Trophoblast cell (in vitro differentiated cells and primary cell): ENCODE data around the gene UST.

ENCODE experiments used
- DNase-seq, 2 donors: peaks; one replicate each; pipeline ENCODE4 v3.0.0-alpha.2; 2016
- H2AFZ ChIP-seq: 2 replicates; pipeline ENCODE4 v1.6.1; 2013; ENCODE audit warnings: low read length, moderate library complexity, mild to moderate bottlenecking; ENCODE audit not compliant: insufficient read depth, poor library complexity
- H2AK5ac ChIP-seq: 2 replicates; pipeline ENCODE4 v1.6.1; 2013; ENCODE audit warnings: mild to moderate bottlenecking, low read length
- H2BK120ac ChIP-seq: 2 replicates; pipeline ENCODE4 v1.6.1; 2013; ENCODE audit warnings: low read length, mild to moderate bottlenecking, moderate library complexity; ENCODE audit not compliant: insufficient read depth, poor library complexity
- H2BK12ac ChIP-seq: 2 replicates; pipeline ENCODE4 v1.6.1; 2013; ENCODE audit warnings: mild to moderate bottlenecking, low read length, moderate library complexity
- H2BK5ac ChIP-seq: 2 replicates; pipeline ENCODE4 v1.6.1; 2013; ENCODE audit warnings: low read length, low read depth, moderate library complexity, mild to moderate bottlenecking; ENCODE audit not compliant: poor library complexity
- H3K14ac ChIP-seq: 2 replicates; pipeline ENCODE4 v1.6.1; 2013; ENCODE audit warnings: mild to moderate bottlenecking, low read length
- H3K18ac ChIP-seq: 2 replicates; pipeline ENCODE4 v1.6.1; 2013; ENCODE audit warnings: mild to moderate bottlenecking, low read length
- H3K23ac ChIP-seq: 2 replicates; pipeline ENCODE4 v1.6.1; 2013; ENCODE audit warnings: low read length
- H3K27ac ChIP-seq: 2 replicates; pipeline ENCODE4 v1.5.1; 2013; ENCODE audit warnings: low read depth, mild to moderate bottlenecking, inconsistent platforms, low read length, moderate library complexity
- H3K27me3 ChIP-seq: 2 replicates; pipeline ENCODE4 v1.6.1; 2013; ENCODE audit warnings: inconsistent platforms, mild to moderate bottlenecking, low read length, moderate library complexity; ENCODE audit not compliant: insufficient read depth
- H3K36me3 ChIP-seq, 2 experiments: 1 replicate in 1 of 2; 2 replicates in 1 of 2; pipeline ENCODE4 v1.6.1; 2013; ENCODE audit warnings: low read length in 2 of 2, mild to moderate bottlenecking in 2 of 2, moderate library complexity in 1 of 2; ENCODE audit not compliant: insufficient read depth in 2 of 2, control insufficient read depth in 1 of 2
- H3K4ac ChIP-seq: 2 replicates; pipeline ENCODE4 v1.6.1; 2013; ENCODE audit warnings: low read depth, mild to moderate bottlenecking, low read length, moderate library complexity
- H3K4me1 ChIP-seq, 2 experiments: 1 replicate in 1 of 2; 2 replicates in 1 of 2; pipeline ENCODE4 v1.6.1; 2013; ENCODE audit warnings: low read length in 2 of 2, mild to moderate bottlenecking in 2 of 2, moderate library complexity in 1 of 2; ENCODE audit not compliant: insufficient read depth in 2 of 2, control insufficient read depth in 1 of 2
- H3K4me2 ChIP-seq: 2 replicates; pipeline ENCODE4 v1.6.1; 2013; ENCODE audit warnings: inconsistent platforms, mild to moderate bottlenecking, low read length, moderate library complexity
- H3K4me3 ChIP-seq: 2 replicates; pipeline ENCODE4 v1.5.1; 2013; ENCODE audit warnings: mild to moderate bottlenecking, low read depth, low read length, inconsistent platforms
- H3K79me1 ChIP-seq: one replicate; pipeline ENCODE4 v1.6.1; 2013; ENCODE audit warnings: low read length
- H3K79me2 ChIP-seq: 2 replicates; pipeline ENCODE4 v1.6.1; 2013; ENCODE audit warnings: low read length, mild to moderate bottlenecking; ENCODE audit not compliant: control insufficient read depth, insufficient read depth, poor library complexity
- H3K9ac ChIP-seq: 2 replicates; pipeline ENCODE4 v1.6.1; 2013; ENCODE audit warnings: mild to moderate bottlenecking, low read length
- H3K9me3 ChIP-seq: 2 replicates; pipeline ENCODE4 v1.6.1; 2013; ENCODE audit warnings: low read depth, mild to moderate bottlenecking, control low read depth, inconsistent platforms, low read length; ENCODE audit not compliant: insufficient read depth
- H4K12ac ChIP-seq: 2 replicates; pipeline ENCODE4 v1.6.1; 2013; ENCODE audit warnings: low read depth, mild to moderate bottlenecking, low read length, moderate library complexity
- H4K8ac ChIP-seq: 2 replicates; pipeline ENCODE4 v1.6.1; 2013; ENCODE audit warnings: low read depth, mild to moderate bottlenecking, low read length, moderate library complexity
- H4K91ac ChIP-seq: one replicate; pipeline ENCODE4 v1.6.1; 2013; ENCODE audit warnings: low read depth, mild to moderate bottlenecking, low read length, moderate library complexity
- WGBS: extraction: QIAGEN DNeasy Blood & Tissue Kit; methylation state at CpG from one replicate; pipeline ENCODE4 v1.1.7; 2013; ENCODE audit warnings: missing lambda C conversion rate; ENCODE audit not compliant: insufficient read length, insufficient coverage; ENCODE audit errors: extremely low coverage; 5-methylcytosine and 5-hydroxymethylcytosine counted together

The UST gene

GRCh38 chr6:148713921-148714320 lies 32.9 kb upstream of the UST start:
- no peak for DNase-seq
- H2AK5ac ChIP-seq = no peak overlapping the region
- H4K12ac ChIP-seq = no peak overlapping the region
- H4K8ac ChIP-seq = no peak overlapping the region
- H3K4me3 ChIP-seq = no peak overlapping the region
- H3K36me3 ChIP-seq = no peaks in the 10 kb centered on the region
- H3K9me3 ChIP-seq = no peaks in the 10 kb centered on the region
- no peaks in the 10 kb centered on the region for H3K27me3 ChIP-seq
- no peaks in the 10 kb centered on the region for H3K79me1 ChIP-seq
- no peak overlapping the region for H3K27ac ChIP-seq
- no peak overlapping the region for H2AFZ ChIP-seq
- H3K4ac ChIP-seq = no peak overlapping the region
- H3K4me1 ChIP-seq = no peaks in the 10 kb centered on the region
- H2BK5ac ChIP-seq = no peak overlapping the region
- no peak overlapping the region for H2BK120ac ChIP-seq
- H3K79me2 ChIP-seq = no peaks in the 10 kb centered on the region
- no peak overlapping the region for H3K18ac ChIP-seq
- H4K91ac ChIP-seq = no peak overlapping the region
- H2BK12ac ChIP-seq = no peak overlapping the region
- H3K23ac ChIP-seq = no peak overlapping the region
- no peak overlapping the region for H3K9ac ChIP-seq
- no peak overlapping the region for H3K14ac ChIP-seq
- H3K4me2 ChIP-seq = no peak overlapping the region
- WGBS = no CpG with 5 or more reads among the region's 1 CpG

GRCh38 chr6:148716811-148717210 lies 30.0 kb upstream of the UST start:
- no peak overlapping the region for H3K9ac ChIP-seq
- WGBS = no CpG with 5 or more reads among the region's 1 CpG
- no peak overlapping the region for H3K4me2 ChIP-seq

GRCh38 chr6:148720406-148720805 lies 26.4 kb upstream of the UST start:
- H2BK12ac ChIP-seq = no peak overlapping the region
- no peaks in the 10 kb centered on the region for H3K79me1 ChIP-seq

More at GRCh38 chr6:148716811-148717210, 30.0 kb upstream of the UST start:
- Histone ChIP-seq H3K27ac (no peak overlapping the region), H4K12ac (no peak overlapping the region), H2AK5ac (no peak overlapping the region), H3K14ac (no peak overlapping the region), H3K9me3 (no peaks in the 10 kb centered on the region), H3K18ac (no peak overlapping the region), H3K79me1 (no peaks in the 10 kb centered on the region), H2AFZ (no peak overlapping the region), H3K4me3 (no peak overlapping the region), H3K79me2 (no peaks in the 10 kb centered on the region), H3K23ac (no peak overlapping the region), H4K91ac (no peak overlapping the region), H3K36me3 (no peaks in the 10 kb centered on the region), H2BK120ac (no peak overlapping the region), H4K8ac (no peak overlapping the region), H3K27me3 (no peaks in the 10 kb centered on the region), H2BK12ac (no peak overlapping the region), H2BK5ac (no peak overlapping the region), H3K4ac (no peak overlapping the region), H3K4me1 (no peaks in the 10 kb centered on the region)
- no peak for DNase-seq

DNA sequence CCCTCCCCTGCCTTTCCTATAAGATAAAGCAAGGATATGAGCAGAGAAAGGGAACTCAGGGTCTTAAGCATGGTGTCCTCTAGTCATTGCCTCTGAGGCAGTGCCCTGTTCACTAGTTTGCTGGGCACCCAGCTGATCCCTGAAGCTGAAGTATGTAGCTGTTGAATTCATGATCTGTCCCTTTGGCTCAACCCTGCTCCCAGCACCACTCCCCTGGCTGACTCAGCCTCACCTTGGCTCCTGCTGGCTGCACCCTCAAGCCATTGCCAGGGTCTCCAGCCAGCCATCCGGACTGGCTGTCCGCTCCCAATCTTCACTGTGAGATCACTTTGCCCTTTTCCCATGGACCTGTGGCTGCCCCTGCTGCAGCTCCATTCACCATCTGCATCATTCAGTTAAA lies 25.9 kb upstream of the UST start:
- no peak overlapping the region for H4K91ac ChIP-seq
- H2BK120ac ChIP-seq = no peak overlapping the region
- no peak overlapping the region for H3K4me2 ChIP-seq
- H2BK12ac ChIP-seq = no peak overlapping the region
- no peaks in the 10 kb centered on the region for H3K79me2 ChIP-seq
- no peak overlapping the region for H3K18ac ChIP-seq
- H3K14ac ChIP-seq = no peak overlapping the region
- no peak overlapping the region for H3K9ac ChIP-seq
- H3K79me1 ChIP-seq = no peaks in the 10 kb centered on the region
- no peak overlapping the region for H3K27ac ChIP-seq
- no peak for DNase-seq
- H3K27me3 ChIP-seq = no peaks in the 10 kb centered on the region
- H3K4me3 ChIP-seq = peak overlapping the region; percentile 18
- no peak overlapping the region for H3K4ac ChIP-seq
- H2AK5ac ChIP-seq = no peak overlapping the region
- no peak overlapping the region for H4K12ac ChIP-seq
- no peak overlapping the region for H4K8ac ChIP-seq
- no peaks in the 10 kb centered on the region for H3K9me3 ChIP-seq
- H2BK5ac ChIP-seq = no peak overlapping the region
- H2AFZ ChIP-seq = no peak overlapping the region
- no peaks in the 10 kb centered on the region for H3K4me1 ChIP-seq
- H3K36me3 ChIP-seq = no peaks in the 10 kb centered on the region
- WGBS = no CpG with 5 or more reads among the region's 2 CpGs
- no peak overlapping the region for H3K23ac ChIP-seq

More at GRCh38 chr6:148720406-148720805, 26.4 kb upstream of the UST start:
- H4K12ac ChIP-seq = no peak overlapping the region
- H2BK5ac ChIP-seq = no peak overlapping the region
- no peaks in the 10 kb centered on the region for H3K36me3 ChIP-seq
- H3K9me3 ChIP-seq = no peaks in the 10 kb centered on the region
- H3K18ac ChIP-seq = no peak overlapping the region
- no peak overlapping the region for H2AFZ ChIP-seq
- H4K8ac ChIP-seq = no peak overlapping the region
- no peak overlapping the region for H2BK120ac ChIP-seq
- WGBS = no CpG with 5 or more reads among the region's 3 CpGs
- H3K14ac ChIP-seq = no peak overlapping the region
- no peak overlapping the region for H2AK5ac ChIP-seq
- no peak overlapping the region for H3K4me2 ChIP-seq
- no peak overlapping the region for H3K4ac ChIP-seq
- no peak for DNase-seq
- H3K9ac ChIP-seq = no peak overlapping the region
- H3K23ac ChIP-seq = no peak overlapping the region
- no peak overlapping the region for H4K91ac ChIP-seq
- H3K27ac ChIP-seq = no peak overlapping the region
- no peak overlapping the region for H3K4me3 ChIP-seq
- no peaks in the 10 kb centered on the region for H3K4me1 ChIP-seq
- no peaks in the 10 kb centered on the region for H3K79me2 ChIP-seq
- no peaks in the 10 kb centered on the region for H3K27me3 ChIP-seq
